Body of pancreas (tissue), 4 donors: ENCODE results near the gene RIC1.

ENCODE experiments used
- POLR2A ChIP-seq, 3 donors: fragments of 450-650 bp; IDR thresholded peaks; one replicate each; pipeline ENCODE4 v1.6.1; 2016; ENCODE audit warnings: antibody characterized with exemption in 3 of 3, mild to moderate bottlenecking in 2 of 3
- TF ChIP-seq, protein P1 (sequence below), 7 experiments: fragments of 450-650 bp in 4 of 7; fragments of 200-600 bp in 3 of 7; sonication (generic) in 3 of 7; IDR thresholded peaks; one replicate each; pipeline ENCODE4 v1.5.1; 2016 to 2019; ENCODE audit warnings: antibody characterized with exemption in 7 of 7

DNA sequence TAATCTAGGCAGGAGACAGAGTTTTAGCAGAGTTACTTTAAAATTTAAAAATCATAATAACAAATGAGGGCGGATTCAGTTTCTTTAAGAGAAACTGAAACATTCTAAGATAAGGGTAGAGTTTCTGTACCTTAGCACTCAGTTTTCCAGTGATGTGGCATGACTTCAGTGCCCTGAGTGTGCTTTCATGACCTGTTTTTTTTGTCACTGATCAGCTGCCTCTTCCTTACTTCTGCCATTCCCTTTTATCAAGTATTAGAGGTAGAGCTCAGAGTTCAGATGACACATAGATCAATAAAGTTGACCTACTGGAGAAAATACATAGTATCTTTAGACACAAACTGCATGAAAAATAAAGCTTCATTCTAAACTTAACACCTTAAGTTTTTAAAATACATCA, 121.7 kb downstream of the RIC1 start:
- TF ChIP-seq, protein P1, sequence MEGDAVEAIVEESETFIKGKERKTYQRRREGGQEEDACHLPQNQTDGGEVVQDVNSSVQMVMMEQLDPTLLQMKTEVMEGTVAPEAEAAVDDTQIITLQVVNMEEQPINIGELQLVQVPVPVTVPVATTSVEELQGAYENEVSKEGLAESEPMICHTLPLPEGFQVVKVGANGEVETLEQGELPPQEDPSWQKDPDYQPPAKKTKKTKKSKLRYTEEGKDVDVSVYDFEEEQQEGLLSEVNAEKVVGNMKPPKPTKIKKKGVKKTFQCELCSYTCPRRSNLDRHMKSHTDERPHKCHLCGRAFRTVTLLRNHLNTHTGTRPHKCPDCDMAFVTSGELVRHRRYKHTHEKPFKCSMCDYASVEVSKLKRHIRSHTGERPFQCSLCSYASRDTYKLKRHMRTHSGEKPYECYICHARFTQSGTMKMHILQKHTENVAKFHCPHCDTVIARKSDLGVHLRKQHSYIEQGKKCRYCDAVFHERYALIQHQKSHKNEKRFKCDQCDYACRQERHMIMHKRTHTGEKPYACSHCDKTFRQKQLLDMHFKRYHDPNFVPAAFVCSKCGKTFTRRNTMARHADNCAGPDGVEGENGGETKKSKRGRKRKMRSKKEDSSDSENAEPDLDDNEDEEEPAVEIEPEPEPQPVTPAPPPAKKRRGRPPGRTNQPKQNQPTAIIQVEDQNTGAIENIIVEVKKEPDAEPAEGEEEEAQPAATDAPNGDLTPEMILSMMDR (IDR thresholded peaks at IDR 0.05): no peak
- TF ChIP-seq POLR2A (IDR thresholded peaks at IDR 0.05): no peak
